AG04449 (cell line): ENCODE results near the gene JAGN1.
A peak's percentile ranks its signal among the peaks of the same experiment; 100 is the strongest.

Source experiments
- CTCF ChIA-PET: fragments of 350-600 bp; formaldehyde crosslinking; extraction: SDS; loops from one replicate; lab custom pipeline; 2021; ENCODE audit warnings: antibody characterized with exemption; lab: Yijun Ruan, JAX
- POLR2A ChIA-PET: fragments of 400-600, 350-600 bp; formaldehyde crosslinking; extraction: SDS; loops from one replicate; lab custom pipeline; 2020; ENCODE audit warnings: antibody characterized with exemption, inconsistent platforms; lab: Yijun Ruan, JAX
- DNase-seq: peaks from one replicate; pipeline ENCODE4 v3.0.0-alpha.2; 2010; ENCODE audit warnings: low read depth, low spot score
- H3K4me3 ChIP-seq: 2 replicates; pipeline ENCODE4 v1.5.1; 2011; ENCODE audit warnings: low read depth, mild to moderate bottlenecking, control low read depth, low read length
- TF ChIP-seq, protein P1 (sequence below): IDR thresholded peaks from one replicate; pipeline ENCODE4 v1.5.1; 2011; ENCODE audit warnings: mild to moderate bottlenecking, moderate library complexity, low read length, control low read depth, inconsistent platforms; ENCODE audit not compliant: insufficient read depth; ENCODE audit errors: missing control alignments

JAGN1 gene

DNA sequence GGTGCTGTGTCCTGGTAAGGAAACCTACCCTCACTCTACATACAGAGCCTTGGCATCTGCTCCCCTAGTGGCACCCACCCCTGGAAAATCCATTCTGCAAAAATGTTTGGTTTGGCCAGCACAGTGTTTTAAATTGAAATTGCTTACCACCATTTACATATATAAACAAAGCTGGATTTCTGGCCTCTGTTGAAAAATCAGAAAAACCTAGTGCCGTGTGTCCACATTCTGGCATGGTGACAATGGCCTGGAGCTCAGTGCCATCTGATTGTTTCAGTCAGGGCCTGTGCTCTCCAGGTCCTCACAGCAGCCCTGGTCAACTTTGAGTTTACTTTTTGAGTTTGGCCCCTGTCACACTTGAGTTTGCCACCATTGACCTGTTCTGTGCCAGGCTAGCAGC, 23.6 kb downstream of the JAGN1 start:
- no peak overlapping the region for H3K4me3 ChIP-seq
- POLR2A ChIA-PET, result interaction anchor here (1.1 kb wide), 1 partner anchor 21 kb away, joined by 3 read pairs; no protein-coding TSS in a partner anchor
- DNase-seq, result no peak
- CTCF ChIA-PET, result interaction anchor here (1.2 to 2.1 kb wide), 4 partner anchors 11 to 65 kb away, joined by 3 to 16 read pairs (median 6); partner anchors contain the start of gene IL17RE
- TF ChIP-seq, protein P1, sequence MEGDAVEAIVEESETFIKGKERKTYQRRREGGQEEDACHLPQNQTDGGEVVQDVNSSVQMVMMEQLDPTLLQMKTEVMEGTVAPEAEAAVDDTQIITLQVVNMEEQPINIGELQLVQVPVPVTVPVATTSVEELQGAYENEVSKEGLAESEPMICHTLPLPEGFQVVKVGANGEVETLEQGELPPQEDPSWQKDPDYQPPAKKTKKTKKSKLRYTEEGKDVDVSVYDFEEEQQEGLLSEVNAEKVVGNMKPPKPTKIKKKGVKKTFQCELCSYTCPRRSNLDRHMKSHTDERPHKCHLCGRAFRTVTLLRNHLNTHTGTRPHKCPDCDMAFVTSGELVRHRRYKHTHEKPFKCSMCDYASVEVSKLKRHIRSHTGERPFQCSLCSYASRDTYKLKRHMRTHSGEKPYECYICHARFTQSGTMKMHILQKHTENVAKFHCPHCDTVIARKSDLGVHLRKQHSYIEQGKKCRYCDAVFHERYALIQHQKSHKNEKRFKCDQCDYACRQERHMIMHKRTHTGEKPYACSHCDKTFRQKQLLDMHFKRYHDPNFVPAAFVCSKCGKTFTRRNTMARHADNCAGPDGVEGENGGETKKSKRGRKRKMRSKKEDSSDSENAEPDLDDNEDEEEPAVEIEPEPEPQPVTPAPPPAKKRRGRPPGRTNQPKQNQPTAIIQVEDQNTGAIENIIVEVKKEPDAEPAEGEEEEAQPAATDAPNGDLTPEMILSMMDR, result no peak

DNA sequence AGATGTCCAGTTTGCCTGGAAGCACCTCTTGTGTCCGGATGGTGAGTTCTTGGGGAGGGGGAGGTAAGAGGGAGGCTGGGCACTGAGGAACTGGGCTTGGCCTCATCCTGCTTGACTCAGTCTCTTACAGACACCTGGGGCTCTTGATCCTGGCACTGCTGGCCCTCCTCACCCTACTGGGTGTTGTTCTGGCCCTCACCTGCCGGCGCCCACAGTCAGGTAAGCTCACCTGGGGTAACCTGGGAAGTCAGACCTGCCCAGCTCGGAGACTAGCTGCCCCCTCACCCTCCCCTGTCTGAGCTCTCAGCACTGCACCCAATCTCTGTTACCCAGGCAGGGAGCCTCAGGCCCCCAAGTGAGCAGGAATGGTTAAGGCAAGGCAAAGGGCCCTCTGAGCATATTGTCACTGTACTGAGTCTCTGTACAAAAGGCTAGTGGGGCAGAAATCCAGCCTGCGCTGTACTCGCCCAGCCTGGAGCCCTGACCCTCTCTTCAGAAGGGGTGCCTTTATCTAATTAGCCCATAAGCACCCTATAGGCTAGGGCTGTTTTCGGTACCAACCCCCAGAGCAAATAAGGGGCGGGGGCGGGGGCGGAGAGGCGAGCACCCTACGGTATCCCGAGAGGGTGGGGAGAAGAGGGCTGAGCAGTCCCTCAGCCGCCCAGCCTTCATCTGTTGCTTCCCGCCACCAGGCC, 24.3 kb downstream of the JAGN1 start:
- TF ChIP-seq, protein P1, result no peak
- CTCF ChIA-PET, result interaction anchor here (1.5 to 2.1 kb wide), 3 partner anchors 11 to 65 kb away, joined by 5 to 16 read pairs (median 6); partner anchors contain the start of gene IL17RE
- no peak for DNase-seq
- POLR2A ChIA-PET, result interaction anchor here (0.6 to 2.2 kb wide), 2 partner anchors 19 to 20 kb away, joined by 3 to 12 read pairs; partner anchors contain the start of gene CRELD1
- peak overlapping the region; percentile 61 for H3K4me3 ChIP-seq

DNA sequence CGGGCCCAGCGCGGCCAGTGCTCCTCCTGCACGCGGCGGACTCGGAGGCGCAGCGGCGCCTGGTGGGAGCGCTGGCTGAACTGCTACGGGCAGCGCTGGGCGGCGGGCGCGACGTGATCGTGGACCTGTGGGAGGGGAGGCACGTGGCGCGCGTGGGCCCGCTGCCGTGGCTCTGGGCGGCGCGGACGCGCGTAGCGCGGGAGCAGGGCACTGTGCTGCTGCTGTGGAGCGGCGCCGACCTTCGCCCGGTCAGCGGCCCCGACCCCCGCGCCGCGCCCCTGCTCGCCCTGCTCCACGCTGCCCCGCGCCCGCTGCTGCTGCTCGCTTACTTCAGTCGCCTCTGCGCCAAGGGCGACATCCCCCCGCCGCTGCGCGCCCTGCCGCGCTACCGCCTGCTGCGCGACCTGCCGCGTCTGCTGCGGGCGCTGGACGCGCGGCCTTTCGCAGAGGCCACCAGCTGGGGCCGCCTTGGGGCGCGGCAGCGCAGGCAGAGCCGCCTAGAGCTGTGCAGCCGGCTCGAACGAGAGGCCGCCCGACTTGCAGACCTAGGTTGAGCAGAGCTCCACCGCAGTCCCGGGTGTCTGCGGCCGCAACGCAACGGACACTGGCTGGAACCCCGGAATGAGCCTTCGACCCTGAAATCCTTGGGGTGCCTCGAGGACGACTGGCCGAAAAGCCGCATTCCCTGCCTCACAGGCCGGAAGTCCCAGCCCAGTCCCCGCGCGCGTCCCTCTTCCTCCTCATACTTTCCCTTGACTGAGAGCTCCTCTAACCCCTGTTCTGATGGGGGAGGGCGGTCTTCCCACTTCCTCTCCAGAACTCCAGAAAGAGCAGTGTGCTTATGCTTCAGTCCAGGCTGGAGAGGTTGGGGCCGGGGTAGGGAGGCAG, 25.1 kb downstream of the JAGN1 start:
- TF ChIP-seq, protein P1, result peak; percentile 65
- ChIA-PET POLR2A (interaction anchor here (0.6 to 2.2 kb wide), 7 partner anchors 18 to 199 kb away, joined by 3 to 12 read pairs (median 3); partner anchors contain the start of genes CRELD1 and RPUSD3), CTCF (interaction anchor here (0.8 to 2.1 kb wide), 11 partner anchors 8 to 71 kb away, joined by 3 to 8 read pairs (median 4); partner anchors contain the start of gene IL17RE)
- DNase-seq, result no peak
- peak overlapping the region; percentile 61 for H3K4me3 ChIP-seq

DNA sequence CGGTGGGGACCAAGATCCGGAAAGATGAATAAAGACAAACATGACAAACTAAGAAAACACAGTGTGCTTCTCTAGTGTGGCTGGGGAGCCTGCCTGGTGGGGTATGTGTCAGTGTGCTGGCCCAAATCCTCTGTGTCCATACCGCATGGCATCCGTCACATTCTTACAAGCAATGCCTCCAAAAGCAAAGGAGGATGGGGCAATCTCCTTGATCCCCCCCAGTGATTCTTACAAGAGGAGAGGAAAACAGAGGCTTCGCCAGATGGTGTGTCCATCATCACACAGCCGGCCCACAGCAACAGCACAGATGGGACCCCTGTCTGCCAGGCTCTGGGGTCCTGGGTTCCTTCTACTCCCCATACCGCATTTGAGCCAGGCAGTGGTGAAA, 25.9 kb downstream of the JAGN1 start:
- no peak for DNase-seq
- ChIA-PET POLR2A (interaction anchor here (1.3 to 2.2 kb wide), 2 partner anchors 17 to 200 kb away, joined by 4 to 12 read pairs; partner anchors contain the start of gene CRELD1), CTCF (interaction anchor here (0.9 to 2.1 kb wide), 7 partner anchors 14 to 72 kb away, joined by 3 to 8 read pairs (median 4); partner anchors contain the start of gene IL17RE)
- TF ChIP-seq, protein P1, result no peak
- peak overlapping the region; percentile 62 for H3K4me3 ChIP-seq

DNA sequence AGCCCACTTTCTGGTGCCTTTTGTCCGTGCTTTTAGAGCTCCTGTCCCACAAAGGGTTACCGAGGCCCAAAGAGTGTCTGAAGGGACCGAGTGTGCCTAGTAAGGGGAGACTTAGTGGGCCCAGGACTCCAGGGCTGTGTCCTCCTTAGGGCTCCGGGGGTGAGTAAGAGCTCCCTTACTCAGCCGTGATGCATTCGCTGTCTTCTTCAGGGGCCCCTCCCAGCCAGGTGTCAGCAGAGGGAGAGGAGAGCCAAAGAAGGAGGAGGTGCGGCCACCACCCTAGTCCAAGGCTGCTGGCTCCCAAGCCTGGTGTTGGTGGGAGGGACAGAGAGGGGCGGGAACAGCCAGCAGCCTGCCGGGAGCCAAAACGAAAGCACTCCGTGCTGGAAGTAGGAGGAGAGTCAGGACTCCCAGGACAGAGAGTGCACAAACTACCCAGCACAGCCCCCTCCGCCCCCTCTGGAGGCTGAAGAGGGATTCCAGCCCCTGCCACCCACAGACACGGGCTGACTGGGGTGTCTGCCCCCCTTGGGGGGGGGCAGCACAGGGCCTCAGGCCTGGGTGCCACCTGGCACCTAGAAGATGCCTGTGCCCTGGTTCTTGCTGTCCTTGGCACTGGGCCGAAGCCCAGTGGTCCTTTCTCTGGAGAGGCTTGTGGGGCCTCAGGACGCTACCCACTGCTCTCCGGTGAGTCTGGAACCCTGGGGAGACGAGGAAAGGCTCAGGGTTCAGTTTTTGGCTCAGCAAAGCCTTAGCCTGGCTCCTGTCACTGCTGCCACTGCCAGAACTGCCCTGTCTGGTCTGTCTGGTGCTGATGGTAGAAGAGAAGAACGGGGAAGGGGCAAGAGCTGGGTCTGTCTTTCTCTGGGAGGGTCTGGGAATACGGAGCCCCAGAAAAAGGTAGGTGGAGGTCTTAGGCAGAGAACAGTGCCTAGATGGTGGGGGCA, 26.6 kb downstream of the JAGN1 start, which contains the start of gene IL17RC:
IL17RC (plus strand) TSS at position 365 of the 947 bp plus-strand sequence; CDS start at position 583, 218 bp downstream.
- ChIA-PET CTCF (interaction anchor here (1.1 to 2.1 kb wide), 6 partner anchors 14 to 68 kb away, joined by 3 to 8 read pairs (median 4); no protein-coding TSS in a partner anchor), POLR2A (interaction anchor here (1.3 to 2.2 kb wide), 2 partner anchors 16 to 201 kb away, joined by 4 to 12 read pairs; partner anchors contain the start of gene CRELD1)
- H3K4me3 ChIP-seq, result peak within 1 kb of the TSS; percentile 62
- TF ChIP-seq, protein P1, result no peak
- no peak for DNase-seq
